HCT116 (cell line): Measurements from ENCODE around the gene CHRNA4. TPM values are rescaled to one million over a fixed set of nuclear protein-coding genes. Genes with fewer than 3 reads are reported as not detected.

ENCODE experiments used
- ATAC-seq: fragments of 200-7000 bp; cut with Tn5 transposase; 2 replicates; pipeline ENCODE4 v1.9.1; 2020; ENCODE audit warnings: mild to moderate bottlenecking, moderate library complexity
- BruUV-seq: library from RNA; stranded (reverse); fragments of 400-500 nt; replicated peaks from 2 replicates; lab custom pipeline; 2021; lab: Mats Ljungman, UMichigan
- CTCF ChIA-PET: fragments of 300-600 bp; sonication (Branson Sonifier 250); formaldehyde crosslinking; loops from one replicate; lab custom pipeline; 2021; ENCODE audit warnings: antibody characterized with exemption; lab: Charles Lee
- POLR2A ChIA-PET: fragments of 300-600, 350-600 bp; sonication (Branson Sonifier 250); formaldehyde crosslinking; loops from one replicate; lab custom pipeline; 2021; ENCODE audit warnings: antibody characterized with exemption; lab: Charles Lee
- RAD21 ChIA-PET, 2 experiments: fragments of 300-600 bp; sonication (Branson Sonifier 250); formaldehyde crosslinking; loops; one replicate each; lab custom pipeline; 2023; ENCODE audit warnings: low total read pairs in 2 of 2; ENCODE audit not compliant: uncharacterized antibody in 2 of 2, unreplicated experiment in 2 of 2, low non-redundant PET in 1 of 2; lab: Charles Lee
- DNase-seq: peaks from one replicate; pipeline ENCODE4 v3.0.0-alpha.2; 2010; ENCODE audit warnings: low read depth, low spot score
- H2AFZ ChIP-seq: fragments of 200-600 bp; shearing (Covaris generic), sonication (generic); 2 replicates; pipeline ENCODE4 v1.6.1; 2017; ENCODE audit warnings: low read depth, mixed run types, mixed read lengths, antibody characterized with exemption, low read length; ENCODE audit not compliant: poor library complexity, severe bottlenecking
- H3K27ac ChIP-seq: 2 replicates; pipeline ENCODE4 v1.5.1; 2012; ENCODE audit warnings: low read depth, low read length
- H3K27me3 ChIP-seq: fragments of 200-600 bp; sonication (generic); 2 replicates; pipeline ENCODE4 v1.6.1; 2016; ENCODE audit warnings: mixed run types, low read length, mixed read lengths; ENCODE audit not compliant: insufficient read depth
- H3K36me3 ChIP-seq, 2 experiments: fragments of 200-500 bp in 1 of 2; fragments of 200-600 bp in 1 of 2; sonication (Bioruptor generic) in 1 of 2; sonication (generic) in 1 of 2; 2 replicates each; pipeline versions ENCODE4 v1.5.1 to v1.6.1; 2014 to 2016; ENCODE audit warnings: low read length in 2 of 2, inconsistent platforms in 1 of 2, mixed read lengths in 1 of 2, mixed run types in 1 of 2; ENCODE audit not compliant: insufficient read depth in 2 of 2, control insufficient read depth in 1 of 2
- H3K4me1 ChIP-seq, 2 experiments: fragments of 200-600 bp in 1 of 2; sonication (generic) in 1 of 2; 2 replicates each; pipeline versions ENCODE4 v1.5.1 to v1.6.1; 2012 to 2017; ENCODE audit warnings: low read length in 2 of 2, inconsistent platforms in 1 of 2, mild to moderate bottlenecking in 1 of 2, mixed read lengths in 1 of 2, mixed run types in 1 of 2, moderate library complexity in 1 of 2; ENCODE audit not compliant: insufficient read depth in 2 of 2, control insufficient read depth in 1 of 2
- H3K4me2 ChIP-seq: fragments of 200-600 bp; sonication (generic); 2 replicates; pipeline ENCODE4 v1.6.1; 2017; ENCODE audit warnings: mixed run types, low read length, mixed read lengths
- H3K4me3 ChIP-seq, 2 experiments: fragments of 200-600 bp in 1 of 2; sonication (generic) in 1 of 2; replicated peaks in 1 of 2; 2 replicates each; pipeline ENCODE4 v1.5.1; 2011 to 2016; ENCODE audit warnings: low read length in 2 of 2, control low read depth in 1 of 2, low read depth in 1 of 2, mild to moderate bottlenecking in 1 of 2, mixed read lengths in 1 of 2, mixed run types in 1 of 2
- H3K79me2 ChIP-seq: fragments of 200-600 bp; sonication (generic); 2 replicates; pipeline ENCODE4 v1.6.1; 2017; ENCODE audit warnings: mild to moderate bottlenecking, mixed run types, low read length, moderate library complexity, mixed read lengths; ENCODE audit not compliant: insufficient read depth
- H3K9ac ChIP-seq: fragments of 200-600 bp; sonication (generic); 2 replicates; pipeline ENCODE4 v1.6.1; 2016; ENCODE audit warnings: low read length, mixed read lengths
- H3K9me2 ChIP-seq: fragments of 200-600 bp; sonication (generic), shearing (Covaris generic); 2 replicates; pipeline ENCODE4 v1.6.1; 2017; ENCODE audit warnings: mixed run types, mild to moderate bottlenecking, moderate library complexity; ENCODE audit not compliant: insufficient read depth
- H3K9me3 ChIP-seq, 2 experiments: fragments of 200-500 bp in 1 of 2; fragments of 200-600 bp in 1 of 2; sonication (Bioruptor generic) in 1 of 2; sonication (generic) in 1 of 2; 2 replicates each; pipeline ENCODE4 v1.6.1; 2014 to 2017; ENCODE audit warnings: low read length in 2 of 2, mixed read lengths in 2 of 2, inconsistent platforms in 1 of 2, low read depth in 1 of 2, mild to moderate bottlenecking in 1 of 2, mixed run types in 1 of 2, moderate library complexity in 1 of 2; ENCODE audit not compliant: control insufficient read depth in 1 of 2, insufficient read depth in 1 of 2
- H4K20me1 ChIP-seq: fragments of 200-600 bp; sonication (generic), shearing (Covaris generic); 2 replicates; pipeline ENCODE4 v1.6.1; 2017; ENCODE audit warnings: mixed run types, mild to moderate bottlenecking, moderate library complexity; ENCODE audit not compliant: insufficient read depth
- CBX3 ChIP-seq: IDR thresholded peaks from 2 replicates; pipeline ENCODE4 v1.6.1; 2012; ENCODE audit warnings: low read depth
- EZH2 ChIP-seq: fragments of 200-600 bp; sonication (generic); IDR thresholded peaks from 2 replicates; pipeline ENCODE4 v1.6.1; 2017; ENCODE audit warnings: antibody characterized with exemption, mixed run types
- POLR2A ChIP-seq: IDR thresholded peaks from 2 replicates; pipeline ENCODE4 v1.7.0; 2011; ENCODE audit warnings: borderline replicate concordance; ENCODE audit not compliant: insufficient read depth, insufficient read length; ENCODE audit errors: extremely low read depth
- POLR2AphosphoS5 ChIP-seq: IDR thresholded peaks from 2 replicates; pipeline ENCODE4 v1.6.1; 2011; ENCODE audit warnings: mild to moderate bottlenecking, low read depth, low read length, moderate library complexity
- SIN3A ChIP-seq: IDR thresholded peaks from 2 replicates; pipeline ENCODE4 v1.6.1; 2012; ENCODE audit warnings: low read depth
- SP1 ChIP-seq: IDR thresholded peaks from 2 replicates; pipeline ENCODE4 v1.6.1; 2012; ENCODE audit warnings: low read depth
- TCF7L2 ChIP-seq: IDR thresholded peaks from 2 replicates; pipeline ENCODE4 v1.7.0; 2011; ENCODE audit warnings: borderline replicate concordance, inconsistent platforms; ENCODE audit not compliant: insufficient read depth, insufficient read length; ENCODE audit errors: extremely low read depth
- YY1 ChIP-seq: IDR thresholded peaks from 2 replicates; pipeline ENCODE4 v1.6.1; 2011; ENCODE audit warnings: low read length, low read depth, moderate library complexity, mild to moderate bottlenecking; ENCODE audit not compliant: insufficient replicate concordance; ENCODE audit errors: extremely low read depth
- ZFX ChIP-seq: fragments of 450-650 bp; IDR thresholded peaks from 2 replicates; pipeline ENCODE4 v1.6.1; 2017
- ZNF274 ChIP-seq: fragments of 200-500 bp; sonication (Bioruptor generic); IDR thresholded peaks from 2 replicates; pipeline ENCODE4 v1.6.1; 2014; ENCODE audit warnings: mild to moderate bottlenecking, low read depth, low read length, inconsistent platforms
- intact Hi-C: fragments of 100-400 bp; cut with micrococcal nuclease; formaldehyde crosslinking; loops from 2 replicates; pipeline ENCODE4 v1.10.0; 2022
- total RNA-seq: library from RNA; stranded (reverse); gene quantifications from one replicate; pipeline ENCODE4 v1.2.1, GENCODE V29; 2021; ENCODE audit not compliant: unreplicated experiment
- TF ChIP-seq, protein P1 (sequence below): IDR thresholded peaks from 2 replicates; pipeline ENCODE4 v1.6.1; 2012

Gene CHRNA4
- total RNA-seq, 1 experiment from 2014 or later, result not detected

- ChIA-PET POLR2A (no interaction called here), CTCF (no interaction called here), RAD21 (no interaction called here)
- Histone ChIP-seq H3K4me1 (no peaks in the 10 kb centered on the region), H3K27me3 (no peaks in the 10 kb centered on the region), H3K4me2 (no peak overlapping the region), H3K9ac (no peak overlapping the region), H3K4me3 (no peak overlapping the region), H3K27ac (no peak overlapping the region; the same call in 1 of the 2 replicates), H3K36me3 (no peaks in the 10 kb centered on the region), H4K20me1 (no peaks in the 10 kb centered on the region), H3K9me2 (no peaks in the 10 kb centered on the region), H2AFZ (no peak overlapping the region), H3K9me3 (peaks cover 0 to 6% of the 10 kb centered on the region in 2 experiments; a peak in 1 of 4 replicates), H3K79me2 (no peaks in the 10 kb centered on the region)
- ATAC-seq (no peak), DNase-seq (no peak)
- intact Hi-C loops, result no loop called here
- TF ChIP-seq YY1 (no peak), ZFX (no peak), ZNF274 (no peak), POLR2A (no peak), SIN3A (no peak), EZH2 (no peak), CBX3 (no peak), POLR2AphosphoS5 (no peak), TCF7L2 (no peak), SP1 (no peak)
- TF ChIP-seq, protein P1, sequence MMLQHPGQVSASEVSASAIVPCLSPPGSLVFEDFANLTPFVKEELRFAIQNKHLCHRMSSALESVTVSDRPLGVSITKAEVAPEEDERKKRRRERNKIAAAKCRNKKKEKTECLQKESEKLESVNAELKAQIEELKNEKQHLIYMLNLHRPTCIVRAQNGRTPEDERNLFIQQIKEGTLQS, result no peak
- BruUV-seq, result no TSS peak
These were observed 9.1 kb downstream of the CHRNA4 start for GRCh38 chr20:63351811-63352591.
